ENCODE data around the gene STX18.
A peak's percentile ranks its signal among the peaks of the same experiment; 100 is the strongest.
"Not testable (repeated sequence)": the region's sequence is repeated elsewhere in the genome, so short reads cannot be mapped to it uniquely, and the experiment has no call there.

Gene STX18

DNA sequence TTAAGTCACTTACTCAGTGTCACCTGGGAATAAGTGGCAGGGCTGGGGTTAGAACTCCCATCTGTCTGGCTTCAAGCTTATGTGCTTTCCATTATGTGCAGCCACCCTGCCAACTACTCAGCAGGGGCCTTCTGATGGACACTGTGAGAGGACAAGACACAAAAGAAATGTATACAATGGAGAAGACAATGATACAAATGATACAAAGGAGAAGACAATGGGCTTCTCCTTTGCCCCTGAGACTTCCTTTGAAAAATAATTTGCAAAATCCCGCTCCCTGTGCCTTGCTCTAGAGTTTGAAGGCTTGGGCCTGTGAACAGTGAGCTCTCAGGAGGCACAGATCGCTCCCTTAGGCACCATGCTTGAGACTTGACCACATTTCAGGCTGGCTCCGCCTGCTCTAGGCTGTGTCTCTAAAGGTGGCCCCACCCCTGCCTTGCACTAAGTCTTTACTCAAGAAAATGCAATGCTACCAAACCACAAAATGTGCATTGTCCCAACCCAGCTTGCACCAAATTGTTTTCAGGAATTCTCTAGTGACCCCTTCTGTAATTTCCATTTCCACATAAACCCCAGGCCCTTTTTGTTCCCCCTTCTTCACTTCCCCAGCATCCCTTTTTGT lies 27.1 kb upstream of the STX18 start:
- Mint-ChIP-seq H3K4me1 (no peaks in the 10 kb centered on the region), H3K27me3 (no peaks in the 10 kb centered on the region), H3K36me3 (ENCODE audit: low read depth) (peaks cover 28% of the 10 kb centered on the region), H3K27ac (no peak overlapping the region), H3K9me3 (peaks cover 4% of the 10 kb centered on the region), H3K4me3 (no peak overlapping the region)
- no peak for ATAC-seq
- DNase-seq = no peak

DNA sequence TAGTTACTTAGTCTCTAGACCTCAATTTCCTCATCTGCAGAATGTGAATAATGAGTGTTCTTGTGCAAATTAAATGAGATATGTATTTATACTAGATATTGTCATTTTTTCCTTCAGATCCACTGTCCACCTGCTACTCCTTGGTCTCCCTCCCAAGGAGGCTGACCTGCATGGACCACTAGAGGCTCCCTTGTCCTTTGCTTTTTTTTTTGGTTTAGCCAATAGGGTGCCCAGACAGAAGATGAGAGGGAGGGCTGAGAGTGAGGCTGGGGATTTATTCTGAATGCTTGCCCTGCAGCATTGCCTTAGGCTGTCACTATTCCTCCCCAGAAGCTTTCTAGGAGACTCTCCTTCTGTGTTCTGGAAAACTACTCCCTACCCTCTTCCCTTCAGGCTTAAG lies 24.5 kb upstream of the STX18 start:
- H3K4me1 Mint-ChIP-seq, H3K27me3 Mint-ChIP-seq, H3K27ac Mint-ChIP-seq, H3K4me3 Mint-ChIP-seq, H3K9me3 Mint-ChIP-seq, ATAC-seq, DNase-seq: not testable (repeated sequence)
- H3K36me3 Mint-ChIP-seq (ENCODE audit: low read depth) = peaks cover 31% of the 10 kb centered on the region

DNA sequence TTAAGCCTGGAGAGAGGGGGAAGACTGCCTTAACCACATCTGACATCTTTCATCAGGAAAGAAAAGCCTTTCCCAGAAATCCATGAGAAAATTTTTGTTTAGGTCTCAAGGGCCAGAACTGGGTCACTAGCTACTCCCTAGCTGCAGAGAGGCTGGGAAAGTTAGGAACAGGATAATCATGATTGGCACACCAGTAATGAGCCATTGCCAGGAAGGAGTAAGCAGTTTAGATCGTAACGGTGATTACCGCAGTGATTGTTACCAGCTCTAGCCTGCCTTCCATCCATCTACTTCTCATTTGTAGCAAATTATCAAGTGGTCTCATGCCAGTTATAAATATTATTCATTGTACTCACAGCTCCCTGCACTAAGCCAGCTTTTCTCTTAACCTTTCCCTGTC lies 22.7 kb upstream of the STX18 start:
- peaks cover 25% of the 10 kb centered on the region for H3K36me3 Mint-ChIP-seq (ENCODE audit: low read depth)
- ATAC-seq (no peak), DNase-seq (no peak)
- H3K27ac Mint-ChIP-seq = no peak overlapping the region
- H3K9me3 Mint-ChIP-seq = no peaks in the 10 kb centered on the region
- H3K4me3 Mint-ChIP-seq = no peak overlapping the region
- no peaks in the 10 kb centered on the region for H3K27me3 Mint-ChIP-seq
- H3K4me1 Mint-ChIP-seq = no peaks in the 10 kb centered on the region

DNA sequence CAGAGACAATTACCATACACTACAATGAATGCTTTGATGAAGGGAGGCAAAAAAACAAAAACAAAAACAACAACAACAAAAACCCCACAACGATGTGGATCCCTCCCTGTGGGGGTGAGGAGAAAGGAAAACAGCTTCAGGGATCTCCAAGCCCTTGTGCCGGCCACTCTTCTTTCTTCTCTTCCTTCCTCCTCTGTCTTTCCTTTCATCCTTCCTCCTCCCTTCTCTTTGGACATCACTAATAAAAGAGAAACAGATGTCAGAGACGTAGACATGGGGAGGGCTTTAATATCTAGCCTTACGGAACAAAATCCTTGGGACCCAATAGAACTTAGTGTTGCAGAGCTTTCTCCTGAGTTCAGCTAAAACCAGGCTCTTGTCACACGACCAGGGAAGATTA lies 18.8 kb upstream of the STX18 start:
- Mint-ChIP-seq H3K9me3 (no peaks in the 10 kb centered on the region), H3K4me3 (no peak overlapping the region), H3K4me1 (no peaks in the 10 kb centered on the region), H3K36me3 (ENCODE audit: low read depth) (peaks cover 17% of the 10 kb centered on the region), H3K27ac (no peak overlapping the region), H3K27me3 (no peaks in the 10 kb centered on the region)
- no peak for ATAC-seq
- no peak for DNase-seq

DNA sequence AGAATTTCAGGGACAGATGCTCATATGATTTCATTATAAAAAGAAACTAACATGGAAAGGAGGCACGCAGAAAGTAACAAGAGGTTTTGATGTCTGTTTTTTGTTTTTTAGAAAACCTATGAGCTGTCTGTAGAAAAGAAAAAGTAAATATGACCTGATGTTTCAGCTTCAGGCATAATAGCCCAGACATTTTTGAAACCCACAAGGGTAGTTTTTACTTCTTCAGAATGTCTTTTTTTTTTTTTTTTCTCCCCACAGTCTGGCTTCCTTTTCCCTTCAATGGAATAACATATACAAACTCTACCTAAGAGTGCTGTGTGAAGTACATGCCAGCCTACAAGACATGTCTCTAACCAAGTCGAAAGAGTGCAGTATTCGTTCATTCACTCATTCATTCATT lies 18.3 kb upstream of the STX18 start:
- Mint-ChIP-seq H3K27ac (no peak overlapping the region), H3K4me1 (no peaks in the 10 kb centered on the region), H3K27me3 (no peaks in the 10 kb centered on the region), H3K9me3 (no peaks in the 10 kb centered on the region), H3K4me3 (no peak overlapping the region), H3K36me3 (ENCODE audit: low read depth) (peaks cover 21% of the 10 kb centered on the region)
- ATAC-seq (no peak), DNase-seq (no peak)

GRCh38 chr4:4559596-4559995 lies 17.7 kb upstream of the STX18 start:
- no peaks in the 10 kb centered on the region for H3K9me3 Mint-ChIP-seq
- H3K27ac Mint-ChIP-seq = no peak overlapping the region
- H3K36me3 Mint-ChIP-seq (ENCODE audit: low read depth) = peaks cover 18% of the 10 kb centered on the region
- DNase-seq (no peak), ATAC-seq (peak; percentile 10)
- no peaks in the 10 kb centered on the region for H3K4me1 Mint-ChIP-seq
- no peak overlapping the region for H3K4me3 Mint-ChIP-seq
- H3K27me3 Mint-ChIP-seq = no peaks in the 10 kb centered on the region

- H3K9me3 Mint-ChIP-seq = no peaks in the 10 kb centered on the region
- no peaks in the 10 kb centered on the region for H3K27me3 Mint-ChIP-seq
- no peaks in the 10 kb centered on the region for H3K4me1 Mint-ChIP-seq
- ATAC-seq (no peak), DNase-seq (no peak)
- no peak overlapping the region for H3K27ac Mint-ChIP-seq
- H3K36me3 Mint-ChIP-seq (ENCODE audit: low read depth) = peaks cover 17% of the 10 kb centered on the region
- H3K4me3 Mint-ChIP-seq = no peak overlapping the region
These were observed 17.0 kb upstream of the STX18 start for GRCh38 chr4:4558881-4559280.

DNA sequence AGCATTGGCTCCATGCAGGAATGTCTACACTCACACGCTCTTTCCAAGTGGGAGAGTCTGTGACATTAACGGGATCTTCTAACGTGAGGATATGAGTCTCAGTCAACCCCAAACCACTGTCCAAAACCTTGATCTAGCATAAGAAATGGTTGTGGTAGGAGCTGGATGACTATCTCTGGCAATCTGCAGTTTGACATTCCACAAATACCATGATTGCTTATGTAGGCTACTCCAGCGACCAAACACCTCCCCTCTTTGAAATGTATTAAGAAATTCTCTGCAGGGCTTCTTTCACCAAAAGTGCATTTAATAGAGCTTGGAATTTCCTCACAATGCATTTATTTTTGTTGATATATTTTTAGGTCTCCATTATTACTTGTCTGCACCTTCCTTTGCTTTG lies 14.1 kb upstream of the STX18 start:
- ATAC-seq = no peak
- no peak overlapping the region for H3K27ac Mint-ChIP-seq
- H3K4me1 Mint-ChIP-seq = no peaks in the 10 kb centered on the region
- DNase-seq = no peak
- peaks cover 30% of the 10 kb centered on the region for H3K36me3 Mint-ChIP-seq (ENCODE audit: low read depth)
- no peaks in the 10 kb centered on the region for H3K27me3 Mint-ChIP-seq
- H3K9me3 Mint-ChIP-seq = no peaks in the 10 kb centered on the region
- H3K4me3 Mint-ChIP-seq = no peak overlapping the region

DNA sequence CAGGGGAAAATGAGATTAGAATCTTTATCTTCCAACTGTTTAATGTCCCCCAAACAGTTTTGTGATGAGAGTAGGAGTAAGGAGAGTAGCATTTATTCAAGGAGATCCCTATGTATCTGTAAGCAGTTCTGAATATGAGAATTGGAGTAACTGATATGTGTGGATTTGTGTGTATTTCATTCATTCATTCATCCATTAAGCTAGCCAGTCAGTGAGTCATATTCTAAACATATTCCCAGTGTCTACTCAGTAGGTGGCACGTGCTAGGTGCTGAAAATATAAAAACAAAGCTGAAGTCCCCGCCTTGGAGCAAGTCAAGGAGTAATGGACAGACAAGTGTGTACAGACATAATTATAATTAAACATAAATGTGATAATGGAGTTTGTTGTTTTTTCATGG lies 12.4 kb upstream of the STX18 start:
- H3K4me1 Mint-ChIP-seq = no peaks in the 10 kb centered on the region
- H3K27ac Mint-ChIP-seq = no peak overlapping the region
- H3K36me3 Mint-ChIP-seq (ENCODE audit: low read depth) = peaks cover 43% of the 10 kb centered on the region
- no peaks in the 10 kb centered on the region for H3K9me3 Mint-ChIP-seq
- H3K27me3 Mint-ChIP-seq = no peaks in the 10 kb centered on the region
- ATAC-seq = no peak
- no peak overlapping the region for H3K4me3 Mint-ChIP-seq
- no peak for DNase-seq

DNA sequence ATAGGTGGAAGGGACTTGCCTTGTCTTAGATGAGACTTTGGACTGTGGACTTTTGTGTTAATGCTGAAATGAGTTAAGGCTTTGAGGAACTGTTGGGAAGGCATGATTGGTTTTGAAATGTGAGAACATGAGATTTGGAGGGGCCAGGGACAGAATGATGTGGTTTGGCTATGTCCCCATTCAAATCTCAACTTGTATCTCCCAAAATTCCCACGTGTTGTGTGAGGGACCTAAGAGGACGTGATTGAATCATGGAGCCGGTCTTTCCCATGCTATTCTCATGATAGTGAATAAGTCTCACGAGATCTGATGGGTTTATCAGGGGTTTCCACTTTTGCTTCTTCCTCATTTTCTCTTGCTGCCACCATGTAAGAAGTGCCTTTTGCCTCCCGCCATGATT lies 10.2 kb upstream of the STX18 start:
- H3K9me3 Mint-ChIP-seq, DNase-seq, H3K4me1 Mint-ChIP-seq, H3K4me3 Mint-ChIP-seq, H3K27ac Mint-ChIP-seq, ATAC-seq, H3K27me3 Mint-ChIP-seq: not testable (repeated sequence)
- peaks cover 55% of the 10 kb centered on the region for H3K36me3 Mint-ChIP-seq (ENCODE audit: low read depth)

DNA sequence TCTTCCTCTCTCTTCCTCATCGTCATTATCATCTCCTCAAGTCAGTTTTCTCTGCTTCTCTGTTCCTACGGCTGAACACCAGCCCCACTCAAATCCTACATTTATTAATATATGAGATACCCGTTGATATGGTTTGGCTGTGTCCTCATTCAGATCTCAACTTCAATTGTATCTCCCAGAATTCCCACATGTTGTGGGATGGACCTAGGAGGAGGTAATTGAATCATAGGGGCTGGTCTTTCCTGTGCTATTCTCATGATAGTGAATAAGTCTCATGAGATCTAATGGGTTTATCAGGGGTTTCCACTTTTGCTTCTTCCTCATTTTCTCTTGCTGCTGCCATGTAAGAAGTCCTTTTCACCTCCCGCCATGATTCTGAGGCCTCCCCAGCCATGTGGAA lies 8.3 kb upstream of the STX18 start:
- not testable (repeated sequence) for H3K9me3 Mint-ChIP-seq, H3K4me3 Mint-ChIP-seq, H3K4me1 Mint-ChIP-seq

DNA sequence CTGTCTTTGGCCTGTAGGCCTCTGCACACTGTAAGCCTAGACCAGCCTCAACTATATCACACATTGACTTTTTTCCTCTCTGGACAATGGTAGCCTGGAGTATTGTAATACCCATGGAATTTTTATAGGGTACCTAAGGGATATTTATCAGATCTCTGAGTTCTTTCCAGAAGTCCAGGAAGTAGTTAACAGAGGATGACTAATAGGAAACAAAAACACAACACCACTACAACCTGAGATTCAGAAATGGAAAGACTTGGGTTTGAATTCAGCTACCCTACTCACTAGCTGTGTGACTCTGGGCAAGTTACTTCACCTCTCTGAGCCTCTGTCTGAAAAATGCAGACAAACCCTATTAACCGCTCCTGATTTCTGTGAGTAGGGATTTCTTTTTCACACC lies 7.7 kb upstream of the STX18 start:
- no peaks in the 10 kb centered on the region for H3K27me3 Mint-ChIP-seq
- ATAC-seq = no peak
- peaks cover 51% of the 10 kb centered on the region for H3K36me3 Mint-ChIP-seq (ENCODE audit: low read depth)
- DNase-seq = no peak
- peaks cover 1% of the 10 kb centered on the region for H3K4me1 Mint-ChIP-seq
- H3K9me3 Mint-ChIP-seq = no peaks in the 10 kb centered on the region
- no peak overlapping the region for H3K27ac Mint-ChIP-seq
- H3K4me3 Mint-ChIP-seq = no peak overlapping the region

More for the DNA sequence above, 8.3 kb upstream of the STX18 start:
- DNase-seq, H3K27ac Mint-ChIP-seq, ATAC-seq, H3K27me3 Mint-ChIP-seq: not testable (repeated sequence)
- peaks cover 54% of the 10 kb centered on the region for H3K36me3 Mint-ChIP-seq (ENCODE audit: low read depth)

DNA sequence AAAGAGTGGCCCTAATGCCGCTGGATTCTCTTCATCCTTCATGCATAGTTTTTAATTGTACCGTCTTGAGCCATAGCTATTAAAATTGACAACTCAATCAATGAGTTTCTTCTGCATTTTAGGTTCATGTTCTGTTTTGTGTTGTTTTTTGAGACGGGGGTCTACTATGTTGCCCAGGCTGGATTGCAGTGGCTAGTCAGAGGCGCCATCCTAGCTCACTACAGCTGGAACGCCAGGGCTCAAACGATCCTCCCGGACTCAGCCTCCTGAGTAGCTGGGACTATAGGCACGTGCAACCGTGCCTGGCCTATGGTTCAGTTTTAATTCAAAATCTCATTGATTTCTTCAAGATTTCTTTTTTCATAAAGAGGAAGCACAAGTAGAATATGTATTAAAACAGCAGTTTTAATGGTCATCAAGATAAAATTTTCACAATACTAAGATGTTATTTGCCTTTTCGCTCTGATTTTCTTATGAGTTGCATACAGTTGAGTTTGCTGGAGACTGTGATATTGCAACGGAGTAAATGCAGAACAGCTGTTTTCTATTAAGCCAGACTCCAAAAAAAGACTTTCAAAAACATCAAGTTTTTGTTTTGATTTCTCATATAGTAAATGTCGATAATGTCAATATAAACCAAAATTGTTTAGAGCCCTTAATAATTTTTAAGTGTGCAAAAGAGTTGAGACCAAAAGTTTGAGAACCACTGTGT lies 1.1 kb upstream of the STX18 start:
- DNase-seq (no peak), ATAC-seq (no peak)
- Mint-ChIP-seq H3K4me1 (peaks cover 45% of the 10 kb centered on the region), H3K27ac (peak overlapping the region; percentile 93), H3K27me3 (no peaks in the 10 kb centered on the region), H3K9me3 (no peaks in the 10 kb centered on the region), H3K4me3 (peak overlapping the region; percentile 95), H3K36me3 (ENCODE audit: low read depth) (peaks cover 10% of the 10 kb centered on the region)

GRCh38 chr4:4541040-4541631 lies 712 bp downstream of the STX18 start:
- Mint-ChIP-seq H3K36me3 (ENCODE audit: low read depth) (peaks cover 2% of the 10 kb centered on the region), H3K9me3 (no peaks in the 10 kb centered on the region), H3K4me3 (peak overlapping the region; percentile 95), H3K27me3 (no peaks in the 10 kb centered on the region), H3K4me1 (peaks cover 50% of the 10 kb centered on the region), H3K27ac (peak overlapping the region; percentile 93)
- ATAC-seq (peak; percentile 39), DNase-seq (peak; percentile 39)

DNA sequence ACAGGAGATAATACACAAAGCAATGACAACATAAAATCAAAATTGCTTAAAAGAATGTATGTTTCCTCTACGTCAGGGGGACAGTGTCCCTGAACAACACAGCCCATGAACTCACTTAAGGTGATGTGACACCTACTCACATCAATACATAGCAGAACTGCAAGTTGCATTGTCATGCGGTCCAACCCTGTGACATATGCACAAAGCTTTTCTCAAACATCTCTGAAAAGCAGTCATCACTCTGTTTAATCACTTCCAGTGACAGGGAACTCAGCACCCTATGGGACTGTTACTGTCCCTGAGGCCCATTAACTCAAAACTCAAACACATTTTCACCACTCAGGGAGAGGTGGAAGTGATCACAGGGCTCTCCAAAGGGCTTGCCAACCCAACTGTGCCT lies 2.4 kb downstream of the STX18 start:
- no peak overlapping the region for H3K4me3 Mint-ChIP-seq
- H3K4me1 Mint-ChIP-seq = peaks cover 50% of the 10 kb centered on the region
- no peak for ATAC-seq
- no peak for DNase-seq
- H3K36me3 Mint-ChIP-seq (ENCODE audit: low read depth) = peaks cover 2% of the 10 kb centered on the region
- H3K9me3 Mint-ChIP-seq = no peaks in the 10 kb centered on the region
- no peaks in the 10 kb centered on the region for H3K27me3 Mint-ChIP-seq
- H3K27ac Mint-ChIP-seq = no peak overlapping the region

Measured in activated naive CD8-positive, alpha-beta T cell treated with anti-CD3 and anti-CD28 coated beads, Interleukin-2, amount 50 U/mL, for 24 hours (primary cell).